DND-41 (cell line): ENCODE measurements around the gene ABCA12.

Experiments used
- EZH2 ChIP-seq: IDR thresholded peaks from 3 replicates; pipeline ENCODE4 v1.6.1; 2012; ENCODE audit warnings: borderline replicate concordance, low read depth, mild to moderate bottlenecking, moderate library complexity, low read length, inconsistent platforms; ENCODE audit not compliant: severe bottlenecking
- TF ChIP-seq, protein P1 (sequence below): IDR thresholded peaks from 2 replicates; pipeline ENCODE4 v1.5.1; 2012; ENCODE audit warnings: borderline replicate concordance, low read length, moderate library complexity, mild to moderate bottlenecking; ENCODE audit not compliant: poor library complexity, severe bottlenecking; ENCODE audit errors: extremely low read depth

DNA sequence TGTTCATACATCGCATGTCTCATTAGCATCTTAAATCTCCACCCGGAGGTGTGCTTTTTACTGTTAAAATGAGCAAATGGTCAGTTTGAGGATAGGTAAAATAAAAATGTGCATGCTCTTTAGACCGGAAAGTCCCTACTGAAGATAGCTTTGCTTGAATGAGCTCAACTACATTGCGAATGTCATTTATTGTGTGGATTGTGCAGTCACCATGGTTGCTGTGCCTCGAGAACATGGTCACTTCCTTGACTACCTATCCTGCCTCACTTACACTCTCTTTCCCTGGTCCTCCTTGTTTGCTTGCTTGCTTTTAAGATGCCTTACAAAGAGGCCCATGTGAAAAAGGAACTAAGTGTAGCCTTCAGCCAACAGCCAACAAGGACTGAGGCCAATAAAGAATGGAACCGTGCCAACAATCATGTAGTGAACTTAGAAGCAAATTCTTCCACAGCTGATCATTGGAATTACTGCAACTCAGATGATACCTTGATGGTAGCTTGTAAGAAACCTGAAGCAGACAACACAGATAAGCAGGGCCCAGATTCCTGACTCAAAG, 256.7 kb downstream of the ABCA12 start:
- TF ChIP-seq, protein P1, sequence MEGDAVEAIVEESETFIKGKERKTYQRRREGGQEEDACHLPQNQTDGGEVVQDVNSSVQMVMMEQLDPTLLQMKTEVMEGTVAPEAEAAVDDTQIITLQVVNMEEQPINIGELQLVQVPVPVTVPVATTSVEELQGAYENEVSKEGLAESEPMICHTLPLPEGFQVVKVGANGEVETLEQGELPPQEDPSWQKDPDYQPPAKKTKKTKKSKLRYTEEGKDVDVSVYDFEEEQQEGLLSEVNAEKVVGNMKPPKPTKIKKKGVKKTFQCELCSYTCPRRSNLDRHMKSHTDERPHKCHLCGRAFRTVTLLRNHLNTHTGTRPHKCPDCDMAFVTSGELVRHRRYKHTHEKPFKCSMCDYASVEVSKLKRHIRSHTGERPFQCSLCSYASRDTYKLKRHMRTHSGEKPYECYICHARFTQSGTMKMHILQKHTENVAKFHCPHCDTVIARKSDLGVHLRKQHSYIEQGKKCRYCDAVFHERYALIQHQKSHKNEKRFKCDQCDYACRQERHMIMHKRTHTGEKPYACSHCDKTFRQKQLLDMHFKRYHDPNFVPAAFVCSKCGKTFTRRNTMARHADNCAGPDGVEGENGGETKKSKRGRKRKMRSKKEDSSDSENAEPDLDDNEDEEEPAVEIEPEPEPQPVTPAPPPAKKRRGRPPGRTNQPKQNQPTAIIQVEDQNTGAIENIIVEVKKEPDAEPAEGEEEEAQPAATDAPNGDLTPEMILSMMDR = no peak
- TF ChIP-seq EZH2 = no peak
